Measurements from ENCODE around the gene DHPS. TPM values are rescaled to one million over a fixed set of nuclear protein-coding genes. Genes with fewer than 3 reads are reported as not detected.
"Not testable (repeated sequence)": the region's sequence is repeated elsewhere in the genome, so short reads cannot be mapped to it uniquely, and the experiment has no call there.

The DHPS gene
- total RNA-seq, 3 donors from 2014 or later = 86.6 to 117 (median 91.4) TPM

- Histone ChIP-seq H3K36me3 (no peaks in the 10 kb centered on the region), H3K27ac (no peak overlapping the region), H3K4me1 (no peaks in the 10 kb centered on the region), H3K4me3 (no peak overlapping the region), H3K9me3 (no peaks in the 10 kb centered on the region), H3K27me3 (no peaks in the 10 kb centered on the region)
- no peak for DNase-seq (ENCODE audit: low spot score in 2 of 2)
- intact Hi-C loops (cut with DNase I; ENCODE audit: low total_unique reads) = no loop called here
- TF ChIP-seq POLR2A (IDR thresholded peaks at IDR 0.05) = no peak
- no peak for TF ChIP-seq POLR2AphosphoS5 (IDR thresholded peaks at IDR 0.05)
- TF ChIP-seq, protein P1, sequence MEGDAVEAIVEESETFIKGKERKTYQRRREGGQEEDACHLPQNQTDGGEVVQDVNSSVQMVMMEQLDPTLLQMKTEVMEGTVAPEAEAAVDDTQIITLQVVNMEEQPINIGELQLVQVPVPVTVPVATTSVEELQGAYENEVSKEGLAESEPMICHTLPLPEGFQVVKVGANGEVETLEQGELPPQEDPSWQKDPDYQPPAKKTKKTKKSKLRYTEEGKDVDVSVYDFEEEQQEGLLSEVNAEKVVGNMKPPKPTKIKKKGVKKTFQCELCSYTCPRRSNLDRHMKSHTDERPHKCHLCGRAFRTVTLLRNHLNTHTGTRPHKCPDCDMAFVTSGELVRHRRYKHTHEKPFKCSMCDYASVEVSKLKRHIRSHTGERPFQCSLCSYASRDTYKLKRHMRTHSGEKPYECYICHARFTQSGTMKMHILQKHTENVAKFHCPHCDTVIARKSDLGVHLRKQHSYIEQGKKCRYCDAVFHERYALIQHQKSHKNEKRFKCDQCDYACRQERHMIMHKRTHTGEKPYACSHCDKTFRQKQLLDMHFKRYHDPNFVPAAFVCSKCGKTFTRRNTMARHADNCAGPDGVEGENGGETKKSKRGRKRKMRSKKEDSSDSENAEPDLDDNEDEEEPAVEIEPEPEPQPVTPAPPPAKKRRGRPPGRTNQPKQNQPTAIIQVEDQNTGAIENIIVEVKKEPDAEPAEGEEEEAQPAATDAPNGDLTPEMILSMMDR (IDR thresholded peaks at IDR 0.05) = no peak
These were observed 7.3 kb upstream of the DHPS start for GRCh38 chr19:12689012-12689411.

DNA sequence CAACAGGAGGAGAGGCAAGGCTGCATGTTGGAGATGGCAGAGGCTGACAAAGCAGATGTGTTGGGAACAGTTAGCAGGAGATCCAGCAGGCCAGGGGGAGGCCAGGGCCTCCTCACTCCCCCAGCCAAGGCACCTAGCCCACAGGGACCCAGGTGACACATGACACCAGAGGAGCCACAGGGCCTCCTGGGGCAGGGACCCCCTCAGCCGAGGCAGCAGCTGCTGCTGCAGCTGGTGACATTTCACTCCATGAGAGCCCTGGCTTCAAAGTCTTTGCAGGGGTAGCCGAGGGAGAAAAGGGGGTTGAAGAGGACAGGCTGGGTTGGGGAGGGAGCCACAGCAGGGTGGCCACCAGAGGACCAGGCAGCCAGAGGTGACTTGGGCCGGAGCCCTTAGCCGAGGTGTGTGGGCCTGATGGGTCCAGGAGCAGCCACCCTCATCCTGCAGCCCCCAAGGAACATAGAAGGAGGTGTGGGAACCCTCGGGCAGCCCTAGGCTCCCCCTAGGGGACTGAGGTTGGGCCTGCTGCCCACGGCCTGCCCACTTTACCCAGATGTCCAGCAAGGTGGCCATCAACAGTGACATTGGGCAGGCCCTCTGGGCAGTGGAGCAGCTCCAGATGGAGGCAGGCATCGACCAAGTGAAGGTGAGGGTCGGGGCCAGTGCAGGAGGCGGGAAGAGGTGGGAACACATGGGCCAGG, 6.0 kb upstream of the DHPS start, which contains the start of gene GNG14:
GNG14 (plus strand) TSS at position 503 of the 701 bp plus-strand sequence; CDS start at position 554, 51 bp downstream.
- no peak for DNase-seq (ENCODE audit: low spot score in 2 of 2)
- Histone ChIP-seq H3K4me3 (no peak within 1 kb of the TSS), H3K9me3 (no peaks in the 10 kb centered on the region), H3K36me3 (no peaks in the 10 kb centered on the region), H3K27me3 (no peaks in the 10 kb centered on the region), H3K4me1 (no peaks in the 10 kb centered on the region), H3K27ac (no peak within 1 kb of the TSS)
- TF ChIP-seq, protein P1 (IDR thresholded peaks at IDR 0.05) = no peak
- no peak for TF ChIP-seq POLR2AphosphoS5 (IDR thresholded peaks at IDR 0.05)
- no peak for TF ChIP-seq POLR2A (IDR thresholded peaks at IDR 0.05)
- intact Hi-C loops (cut with DNase I; ENCODE audit: low total_unique reads) = no loop called here

DNA sequence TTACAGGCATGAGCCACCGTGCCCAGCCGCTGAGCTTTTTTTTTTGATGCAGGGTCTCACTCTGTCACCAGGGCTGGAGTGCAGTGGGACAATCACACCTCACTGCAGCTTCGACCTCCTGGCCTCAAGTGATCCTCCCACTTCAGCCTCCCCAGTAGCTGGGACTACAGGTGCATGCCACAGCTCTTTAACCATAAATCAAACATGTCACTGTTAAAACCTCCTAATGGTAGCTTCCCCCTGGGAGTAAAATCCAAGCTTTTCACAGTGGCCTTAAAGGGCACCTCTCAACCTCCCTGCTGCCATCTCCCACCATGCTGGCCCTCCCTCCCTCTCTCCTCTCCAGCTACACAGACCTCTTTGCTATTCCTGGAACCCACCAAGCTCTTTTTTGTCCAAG, 4.2 kb upstream of the DHPS start:
- TF ChIP-seq POLR2AphosphoS5 (IDR thresholded peaks at IDR 0.05) = no peak
- no peak for TF ChIP-seq POLR2A (IDR thresholded peaks at IDR 0.05)
- TF ChIP-seq, protein P1 (IDR thresholded peaks at IDR 0.05) = no peak
- intact Hi-C loops (cut with DNase I; ENCODE audit: low total_unique reads) = no loop called here
- no peaks in the 10 kb centered on the region for H3K4me1 ChIP-seq
- H3K36me3 ChIP-seq = no peaks in the 10 kb centered on the region
- DNase-seq (ENCODE audit: low spot score in 2 of 2) = no peak
- H3K27ac ChIP-seq = no peak overlapping the region
- no peak overlapping the region for H3K4me3 ChIP-seq
- H3K27me3 ChIP-seq = no peaks in the 10 kb centered on the region
- H3K9me3 ChIP-seq = no peaks in the 10 kb centered on the region

GRCh38 chr19:12680034-12680433, 1.6 kb downstream of the DHPS start:
- H3K4me3 ChIP-seq = no peak overlapping the region

GRCh38 chr19:12678039-12678438, 3.6 kb downstream of the DHPS start:
- intact Hi-C loops (cut with DNase I; ENCODE audit: low total_unique reads); H3K4me1 ChIP-seq; DNase-seq (ENCODE audit: low spot score in 2 of 2); H3K9me3 ChIP-seq; H3K27me3 ChIP-seq; H3K4me3 ChIP-seq; H3K27ac ChIP-seq; H3K36me3 ChIP-seq: not testable (repeated sequence)

More at GRCh38 chr19:12680034-12680433, 1.6 kb downstream of the DHPS start:
- no peaks in the 10 kb centered on the region for H3K9me3 ChIP-seq
- H3K27me3 ChIP-seq = no peaks in the 10 kb centered on the region
- no peaks in the 10 kb centered on the region for H3K4me1 ChIP-seq
- no peak for TF ChIP-seq POLR2AphosphoS5 (IDR thresholded peaks at IDR 0.05)
- no peak for TF ChIP-seq POLR2A (IDR thresholded peaks at IDR 0.05)
- TF ChIP-seq, protein P1 (IDR thresholded peaks at IDR 0.05) = no peak
- no peak for DNase-seq (ENCODE audit: low spot score in 2 of 2)
- intact Hi-C loops (cut with DNase I; ENCODE audit: low total_unique reads) = no loop called here
- H3K36me3 ChIP-seq = no peaks in the 10 kb centered on the region
- no peak overlapping the region for H3K27ac ChIP-seq

Data from breast epithelium (tissue), 4 donors.